Astrocyte of the spinal cord (primary cell): Measurements from ENCODE around the gene C14orf119.
"Not testable (repeated sequence)": the region's sequence is repeated elsewhere in the genome, so short reads cannot be mapped to it uniquely, and the experiment has no call there.

ENCODE experiments used
- DNase-seq: peaks from one replicate; pipeline ENCODE4 v3.0.0; 2011; ENCODE audit warnings: low read depth, low spot score
- H3K4me3 ChIP-seq: 2 replicates; pipeline ENCODE4 v1.5.1; 2011; ENCODE audit warnings: low read depth, mild to moderate bottlenecking, low read length, moderate library complexity
- in situ Hi-C: cut with HindIII; loops from 2 replicates; pipeline ENCODE4 v1.10.0; 2017; ENCODE audit warnings: low sequenced_read_pairs
- TF ChIP-seq, protein P1 (sequence below): IDR thresholded peaks from 2 replicates; pipeline ENCODE4 v1.5.1; 2012; ENCODE audit warnings: low read depth, mild to moderate bottlenecking, low read length, inconsistent platforms

The C14orf119 gene

DNA sequence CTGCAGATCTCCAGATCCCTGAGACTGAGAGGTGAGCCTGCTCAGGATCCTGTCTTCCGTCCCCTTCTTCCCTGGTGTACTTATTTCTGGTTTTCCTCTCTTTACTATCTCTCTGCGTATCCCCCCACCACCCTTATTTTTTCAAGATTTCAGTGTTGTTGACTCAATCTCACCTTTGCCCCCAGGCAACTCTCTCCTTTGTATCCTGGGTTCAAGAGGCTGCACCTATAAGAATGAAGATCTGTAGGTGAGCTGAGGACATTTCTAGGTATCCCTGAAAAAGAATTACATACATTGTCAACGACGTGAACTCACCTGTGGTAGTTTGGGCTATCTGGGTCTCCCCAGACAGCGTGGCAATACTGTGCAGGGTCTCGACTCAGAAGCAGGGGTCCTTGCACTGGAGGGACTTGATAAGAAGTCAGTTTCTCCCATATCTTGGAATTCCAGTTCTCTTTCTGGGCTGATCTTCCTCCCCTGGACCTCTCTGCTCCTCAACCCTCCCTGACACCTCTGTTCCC lies 8.8 kb downstream of the C14orf119 start:
- in situ Hi-C loops, result no loop called here
- TF ChIP-seq, protein P1, sequence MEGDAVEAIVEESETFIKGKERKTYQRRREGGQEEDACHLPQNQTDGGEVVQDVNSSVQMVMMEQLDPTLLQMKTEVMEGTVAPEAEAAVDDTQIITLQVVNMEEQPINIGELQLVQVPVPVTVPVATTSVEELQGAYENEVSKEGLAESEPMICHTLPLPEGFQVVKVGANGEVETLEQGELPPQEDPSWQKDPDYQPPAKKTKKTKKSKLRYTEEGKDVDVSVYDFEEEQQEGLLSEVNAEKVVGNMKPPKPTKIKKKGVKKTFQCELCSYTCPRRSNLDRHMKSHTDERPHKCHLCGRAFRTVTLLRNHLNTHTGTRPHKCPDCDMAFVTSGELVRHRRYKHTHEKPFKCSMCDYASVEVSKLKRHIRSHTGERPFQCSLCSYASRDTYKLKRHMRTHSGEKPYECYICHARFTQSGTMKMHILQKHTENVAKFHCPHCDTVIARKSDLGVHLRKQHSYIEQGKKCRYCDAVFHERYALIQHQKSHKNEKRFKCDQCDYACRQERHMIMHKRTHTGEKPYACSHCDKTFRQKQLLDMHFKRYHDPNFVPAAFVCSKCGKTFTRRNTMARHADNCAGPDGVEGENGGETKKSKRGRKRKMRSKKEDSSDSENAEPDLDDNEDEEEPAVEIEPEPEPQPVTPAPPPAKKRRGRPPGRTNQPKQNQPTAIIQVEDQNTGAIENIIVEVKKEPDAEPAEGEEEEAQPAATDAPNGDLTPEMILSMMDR, result no peak
- no peak for DNase-seq
- no peak overlapping the region for H3K4me3 ChIP-seq

DNA sequence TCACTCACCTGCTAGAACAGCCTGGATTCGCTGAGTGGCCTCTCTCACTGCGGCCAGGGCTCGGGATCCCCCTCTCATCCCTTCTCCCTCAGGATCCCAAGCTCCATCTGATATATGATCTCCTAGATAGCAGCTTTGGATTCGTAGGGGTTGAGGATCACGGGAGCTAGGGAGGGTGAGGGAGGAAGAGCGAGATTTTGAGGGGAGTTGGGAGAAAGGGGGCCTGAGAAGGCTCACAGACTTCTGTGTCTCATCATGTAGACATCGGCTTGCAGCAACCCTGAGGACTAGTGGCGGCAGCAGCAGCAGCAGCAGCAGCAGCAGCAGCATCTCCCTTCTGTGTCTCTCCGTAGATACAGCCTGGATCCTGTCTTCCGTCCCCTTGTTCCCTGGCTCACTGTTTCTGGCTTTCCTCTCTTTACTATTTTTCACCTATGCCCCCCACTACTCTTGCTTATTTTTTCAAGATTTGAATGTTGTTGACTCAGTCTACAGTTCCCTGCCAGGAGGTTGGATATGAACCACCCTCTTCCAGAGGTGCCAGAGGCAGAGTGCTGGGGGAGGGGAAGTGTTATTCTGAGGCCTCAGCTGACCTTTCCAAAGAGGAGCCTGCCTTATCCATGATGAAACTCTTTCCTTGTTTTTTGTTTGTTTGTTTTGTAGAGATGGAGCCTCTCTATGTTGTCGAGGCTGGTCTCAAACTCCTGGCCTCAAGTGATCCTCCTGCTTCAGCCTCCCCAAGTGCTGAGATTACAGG lies 9.5 kb downstream of the C14orf119 start, which contains the start of gene CIROP:
Gene CIROP (minus strand): TSS at position 399 of the 757 bp plus-strand sequence. CDS start 69 bp downstream, at position 330.
- H3K4me3 ChIP-seq, result no peak within 1 kb of the TSS
- in situ Hi-C loops, result no loop called here
- TF ChIP-seq, protein P1, result no peak
- DNase-seq, result no peak

DNA sequence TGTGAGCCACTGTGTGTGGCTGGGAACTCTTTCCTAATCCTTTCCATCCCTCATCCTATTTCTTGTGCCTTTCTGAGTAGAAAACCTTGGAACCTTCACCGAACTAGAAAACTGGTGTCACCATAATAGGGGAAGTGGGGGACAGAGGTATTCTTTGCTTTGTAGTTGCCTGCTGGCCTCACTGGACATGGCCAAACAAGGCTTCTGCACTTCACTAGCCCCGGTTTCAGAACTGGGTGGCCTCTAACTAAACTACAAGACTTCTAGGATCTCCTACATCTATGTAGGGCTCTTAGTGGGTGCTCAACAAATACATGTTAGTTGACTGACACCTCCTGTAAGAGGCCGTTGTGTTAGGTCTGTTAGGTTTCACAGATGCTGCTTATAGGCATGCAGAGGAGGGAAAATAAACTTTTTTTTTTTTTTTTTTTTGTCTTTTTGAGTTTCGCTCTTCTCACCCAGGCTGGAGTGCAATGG lies 10.1 kb downstream of the C14orf119 start:
- no peak overlapping the region for H3K4me3 ChIP-seq
- TF ChIP-seq, protein P1, result no peak
- in situ Hi-C loops, result no loop called here
- no peak for DNase-seq

DNA sequence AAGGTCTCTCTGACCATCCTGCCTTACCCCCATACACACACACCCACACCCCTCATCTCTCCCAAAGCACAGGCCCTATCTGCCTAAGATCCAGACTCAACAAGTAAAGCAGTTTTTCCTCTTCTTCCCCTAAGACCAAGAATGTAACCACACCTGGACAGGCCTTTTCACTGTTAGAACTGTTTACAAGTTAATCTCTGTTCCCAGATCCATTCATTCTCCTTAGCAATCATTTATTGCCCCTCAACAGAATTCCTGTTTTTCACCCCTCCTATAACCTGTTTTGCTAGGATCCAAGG lies 11.4 kb downstream of the C14orf119 start:
- in situ Hi-C loops, result no loop called here
- DNase-seq, result no peak

DNA sequence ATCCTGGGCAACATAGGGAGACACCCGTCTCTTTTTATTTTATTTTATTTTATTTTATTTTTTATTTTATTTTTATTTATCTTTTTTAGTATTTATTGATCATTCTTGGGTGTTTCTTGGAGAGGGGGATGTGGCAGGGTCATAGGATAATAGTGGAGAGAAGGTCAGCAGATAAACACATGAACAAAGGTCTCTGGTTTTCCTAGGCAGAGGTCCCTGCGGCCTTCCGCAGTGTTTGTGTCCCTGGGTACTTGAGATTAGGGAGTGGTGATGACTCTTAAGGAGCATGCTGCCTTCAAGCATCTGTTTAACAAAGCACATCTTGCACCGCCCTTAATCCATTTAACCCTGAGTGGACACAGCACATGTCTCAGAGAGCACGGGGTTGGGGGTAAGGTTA lies 12.3 kb downstream of the C14orf119 start:
- H3K4me3 ChIP-seq, DNase-seq, in situ Hi-C loops: not testable (repeated sequence)

More for the DNA sequence above, 11.4 kb downstream of the C14orf119 start:
- TF ChIP-seq, protein P1, result no peak
- no peak overlapping the region for H3K4me3 ChIP-seq

DNA sequence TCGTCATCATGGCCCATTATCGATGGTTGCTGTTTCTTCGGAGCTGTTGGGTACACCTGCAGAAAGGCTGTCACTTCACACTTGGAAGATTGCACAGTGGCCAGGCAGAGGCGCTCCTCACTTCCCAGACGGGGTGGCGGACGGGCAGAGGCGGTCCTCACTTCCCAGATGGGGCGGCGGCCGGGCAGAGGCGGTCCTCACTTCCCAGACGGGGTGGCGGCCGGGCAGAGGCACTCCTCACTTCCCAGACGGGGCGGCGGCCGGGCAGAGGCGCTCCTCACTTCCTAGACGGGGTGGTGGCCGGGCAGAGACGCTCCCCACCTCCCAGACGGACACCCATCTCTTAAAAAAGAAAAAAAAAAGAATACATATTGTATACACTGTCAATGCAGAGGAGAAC lies 12.9 kb downstream of the C14orf119 start:
- H3K4me3 ChIP-seq, DNase-seq, in situ Hi-C loops: not testable (repeated sequence)

DNA sequence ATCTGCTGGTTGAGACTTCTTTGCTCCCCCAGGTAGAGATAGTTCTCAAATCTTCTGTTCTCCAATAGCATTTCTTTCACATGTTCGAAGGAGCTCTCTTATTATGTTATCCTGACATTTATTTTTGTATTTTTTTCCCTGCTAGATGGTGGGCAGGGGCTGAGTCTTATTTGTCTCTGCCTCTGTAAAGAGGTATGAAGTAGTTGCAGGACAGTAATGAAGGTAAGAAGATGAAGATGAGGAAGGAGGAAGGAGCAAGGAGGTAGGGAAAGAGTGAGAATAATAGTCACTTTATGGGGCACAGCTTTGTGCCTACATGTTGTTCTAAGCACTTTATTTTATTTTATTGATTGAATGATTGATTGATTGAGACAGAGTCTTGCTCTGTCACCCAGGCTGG lies 14.5 kb downstream of the C14orf119 start:
- TF ChIP-seq, protein P1, result no peak
- no peak overlapping the region for H3K4me3 ChIP-seq
- no peak for DNase-seq
- in situ Hi-C loops, result no loop called here
